Right lung (tissue), 5 donors: ENCODE data around the gene PRMT5. TPM values are rescaled to one million over a fixed set of nuclear protein-coding genes. Genes with fewer than 3 reads are reported as not detected.
A peak's percentile ranks its signal among the peaks of the same experiment; 100 is the strongest.

Experiments
- DNase-seq, 2 donors: peaks; one replicate each; pipeline ENCODE4 v3.0.0-alpha.2; 2013
- polyA plus RNA-seq, 5 donors: library from polyadenylated mRNA; unstranded; fragments of 120-200 nt; gene quantifications; one replicate each; pipeline versions ENCODE4 v1.2.1 to v1.2.3, GENCODE V29; 2013; ENCODE audit warnings: inconsistent platforms in 1 of 5, low replicate concordance in 1 of 5; ENCODE audit not compliant: insufficient read length in 5 of 5, insufficient read depth in 1 of 5

Gene PRMT5
- polyA plus RNA-seq, 5 donors = 115 to 129 (median 123) TPM

DNA sequence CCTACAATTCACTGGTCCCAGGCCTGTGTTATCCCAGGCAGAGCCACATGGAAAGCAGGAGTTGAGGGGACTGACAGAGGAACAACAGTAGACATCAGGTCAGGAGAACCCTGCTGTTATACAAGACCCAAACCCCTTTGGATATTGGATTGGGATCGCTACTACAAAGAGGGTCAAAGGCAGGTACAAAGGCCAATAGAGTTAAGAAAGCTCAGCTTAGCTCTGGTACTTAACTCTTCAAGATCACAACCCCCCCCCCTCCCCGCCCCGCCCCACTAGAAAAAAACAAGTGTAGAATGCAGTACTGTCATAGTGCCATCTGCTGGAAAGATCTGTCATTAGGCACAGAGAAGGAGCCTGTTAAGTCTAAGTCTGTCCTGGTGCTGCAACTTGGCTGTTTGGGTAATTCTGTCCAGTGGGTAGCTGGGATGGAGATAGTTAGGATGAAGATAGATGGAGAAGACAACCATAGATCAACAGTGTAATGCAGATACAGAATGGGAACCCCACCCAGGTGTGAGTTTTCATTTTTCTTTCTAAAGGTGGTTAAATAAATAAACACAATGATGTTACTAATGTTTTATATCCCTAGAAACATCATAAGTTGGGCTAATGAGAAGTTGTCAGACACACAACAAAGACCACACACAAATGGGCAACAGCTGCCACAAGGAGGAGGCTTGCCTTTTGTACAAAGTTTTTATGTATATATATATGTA lies 28.9 kb downstream of the PRMT5 start:
- peak in 1 of 2 donors; percentile 43 for DNase-seq

DNA sequence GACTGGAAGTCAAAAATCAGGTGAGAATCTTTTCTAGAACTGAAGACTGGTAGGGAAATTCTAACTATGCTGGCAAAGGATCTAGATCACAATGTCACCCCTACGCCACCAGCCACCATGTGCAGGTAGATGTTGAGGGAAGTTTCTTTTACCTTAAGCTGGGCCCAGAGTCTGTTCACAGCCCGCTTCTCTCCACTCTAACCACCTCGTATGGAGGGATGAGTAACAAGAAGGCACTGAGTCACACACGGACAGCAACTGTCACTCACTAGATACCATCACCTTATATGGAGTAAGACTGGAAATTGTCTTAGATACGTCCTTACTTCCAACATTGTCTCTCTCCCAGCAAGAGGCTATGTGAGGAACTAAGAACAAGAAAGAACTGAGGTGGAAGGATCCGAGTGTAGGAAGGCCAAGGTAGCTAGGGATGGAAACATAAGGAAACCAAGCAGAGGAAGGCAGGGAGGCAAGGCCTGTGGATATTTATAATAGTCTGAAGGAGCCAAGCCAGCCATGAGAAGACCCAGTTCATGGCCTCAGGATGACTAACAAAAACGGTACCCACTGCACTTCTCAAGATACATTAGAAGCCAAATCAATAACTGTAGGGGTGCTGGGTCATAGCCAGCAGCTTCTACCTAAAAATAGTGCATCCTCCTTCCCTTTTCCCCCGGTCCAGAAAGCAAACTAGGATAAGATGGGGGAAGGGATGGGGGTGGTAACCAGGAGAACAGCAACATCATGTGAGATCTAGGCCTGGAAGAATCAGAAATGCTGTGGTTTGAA lies 30.7 kb downstream of the PRMT5 start:
- DNase-seq = no peak

DNA sequence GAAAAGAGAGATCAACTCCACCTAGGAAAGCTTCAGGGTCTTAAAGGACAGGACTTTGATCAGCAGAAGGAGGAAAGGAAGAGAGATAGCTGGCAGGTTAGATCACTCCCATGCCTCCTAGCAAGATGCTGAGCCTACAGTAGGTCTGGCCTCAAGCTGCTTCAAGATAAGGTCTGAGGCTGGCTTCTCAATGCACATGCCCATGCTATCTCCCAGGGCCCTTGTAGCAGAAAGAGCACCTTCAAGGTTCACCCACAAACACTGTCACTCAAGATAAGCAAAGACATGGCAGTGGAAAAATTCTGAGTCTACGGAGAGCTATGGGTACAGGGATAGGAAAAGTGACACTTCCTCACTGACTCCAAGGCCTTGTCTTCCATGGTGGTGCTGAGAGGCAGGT lies 31.8 kb downstream of the PRMT5 start:
- no peak for DNase-seq

DNA sequence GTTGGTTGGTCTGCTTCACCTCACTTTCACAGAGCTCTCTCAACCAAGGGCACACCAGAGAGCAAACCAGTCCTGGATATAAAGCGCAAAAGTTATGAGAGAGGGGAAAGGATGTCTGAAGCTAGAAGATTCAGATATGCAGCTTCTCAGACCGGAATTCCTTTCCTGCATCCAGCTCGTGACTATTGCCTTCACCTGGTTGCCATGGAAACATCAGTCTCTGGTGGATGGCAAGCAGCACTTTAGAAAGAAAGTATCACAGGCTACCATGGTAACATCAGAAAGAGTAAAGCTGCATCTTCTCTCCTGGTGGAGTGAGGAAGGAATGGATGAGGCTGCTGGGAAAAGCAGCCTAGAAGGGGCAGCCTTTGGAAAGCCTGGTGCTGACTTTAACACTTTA lies 32.4 kb downstream of the PRMT5 start:
- no peak for DNase-seq

DNA sequence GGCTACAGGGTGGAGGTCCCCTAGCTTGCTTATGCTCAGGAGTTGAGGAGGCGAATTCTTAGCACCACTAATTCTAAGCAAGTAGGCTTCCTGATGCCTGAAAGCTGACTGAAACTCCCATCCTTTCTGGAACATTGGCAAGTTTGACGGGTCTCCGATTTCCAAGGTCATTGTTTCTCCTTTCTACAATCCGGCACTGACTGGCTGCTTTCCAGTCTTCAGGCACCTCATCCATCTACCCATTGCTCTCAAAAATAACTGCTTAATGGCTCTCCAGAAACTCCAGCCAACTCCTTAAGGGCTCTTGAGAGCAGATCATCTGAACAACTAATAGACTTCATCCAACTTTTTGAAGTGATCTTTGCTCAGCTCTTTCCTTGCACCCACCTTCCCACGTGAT lies 32.8 kb downstream of the PRMT5 start:
- no peak for DNase-seq

DNA sequence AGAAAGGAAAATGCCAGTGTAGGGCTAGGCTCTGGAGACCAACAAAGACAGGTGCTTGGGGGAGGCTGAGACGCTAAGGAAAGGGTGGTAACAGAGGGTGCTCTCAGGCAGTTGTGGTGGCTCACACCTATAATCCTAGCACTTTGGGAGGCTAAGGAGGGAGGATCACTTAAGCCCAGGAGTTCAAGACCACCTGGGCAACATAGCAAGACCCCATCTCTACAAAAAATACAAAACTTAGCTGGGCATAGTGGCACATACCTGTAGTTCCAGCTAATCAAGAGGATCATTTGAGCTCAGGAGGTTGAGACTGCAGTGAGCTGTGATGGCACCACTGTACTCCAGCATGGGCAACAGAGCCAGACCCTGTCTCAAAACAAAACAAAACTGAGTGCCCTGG lies 33.8 kb downstream of the PRMT5 start:
- DNase-seq = no peak

DNA sequence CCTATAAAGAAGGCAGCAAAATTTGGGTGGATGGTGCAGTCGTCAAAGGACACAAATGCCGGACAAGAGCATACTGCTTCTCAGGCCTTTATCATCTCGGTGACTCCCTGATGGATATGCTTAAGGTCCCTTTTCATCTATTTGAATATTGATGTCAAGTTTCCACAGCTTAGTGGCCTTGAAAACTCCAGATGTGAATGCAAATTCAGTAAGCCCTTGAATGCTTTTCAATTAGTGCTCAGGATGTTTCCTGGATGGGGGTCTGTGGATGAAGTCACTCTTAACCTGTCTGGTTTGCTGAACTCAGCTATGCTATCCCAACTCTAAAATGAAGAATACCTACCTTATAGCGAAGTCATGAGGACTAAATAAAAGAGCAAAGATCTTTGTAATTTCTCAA lies 35.5 kb downstream of the PRMT5 start:
- DNase-seq = no peak

DNA sequence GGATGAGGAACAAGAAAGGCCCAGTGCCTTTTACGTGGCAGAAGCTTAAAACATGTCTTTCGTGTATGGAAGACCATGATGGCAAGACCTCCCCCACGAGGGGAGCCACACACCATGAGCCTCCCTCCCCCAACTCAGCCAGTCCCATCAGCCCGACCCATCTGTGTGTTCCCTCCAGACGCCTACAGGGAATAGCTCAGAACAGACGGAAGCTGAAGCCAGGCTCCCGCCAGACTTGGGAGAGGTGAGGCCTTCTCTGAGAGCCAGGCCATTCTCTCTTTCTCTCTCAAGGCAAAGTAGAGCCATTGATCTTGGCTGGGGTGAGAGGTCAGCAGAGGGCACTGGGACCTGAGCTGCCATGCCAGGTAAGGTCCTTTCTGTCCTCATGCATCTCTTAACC lies 36.7 kb downstream of the PRMT5 start:
- DNase-seq = no peak

DNA sequence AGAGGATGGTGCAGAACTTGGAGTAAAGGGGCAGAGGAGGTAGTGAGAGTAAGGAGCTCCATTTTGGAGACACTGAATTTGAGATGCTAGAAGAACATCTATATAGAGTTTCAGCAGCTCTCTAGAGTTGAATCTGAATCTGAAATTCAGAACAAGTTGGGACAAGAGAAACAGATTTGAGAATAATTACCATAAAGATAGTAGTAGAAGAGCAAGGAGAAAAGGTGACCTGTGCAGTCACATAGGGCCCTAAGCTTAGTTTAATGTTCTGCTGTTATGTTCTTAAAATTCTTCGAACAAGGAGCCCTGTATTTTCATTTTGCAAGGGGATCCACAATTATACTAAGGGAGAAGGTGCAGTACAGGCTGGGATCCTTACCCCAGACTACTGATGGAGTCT lies 38.8 kb downstream of the PRMT5 start:
- no peak for DNase-seq

DNA sequence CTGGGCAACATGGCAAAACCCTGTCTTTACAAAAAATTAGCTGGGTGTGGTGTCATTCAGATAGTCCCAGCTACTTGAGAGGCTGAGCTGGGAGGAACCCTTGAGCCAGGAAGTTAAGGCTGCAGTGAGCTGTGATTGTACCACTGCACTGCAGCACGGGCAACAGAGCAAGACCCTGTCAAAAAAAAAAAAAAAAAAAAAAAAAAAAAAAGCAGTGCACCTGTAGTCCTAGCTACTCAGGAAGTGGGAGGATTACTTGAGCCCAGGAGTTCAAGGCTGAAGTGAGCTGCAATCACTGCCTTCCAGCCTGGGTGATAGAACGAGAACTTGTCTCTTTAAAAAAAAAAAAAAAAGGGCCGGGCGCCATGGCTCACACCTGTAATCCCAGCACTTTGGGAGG lies 40.5 kb downstream of the PRMT5 start:
- DNase-seq = no peak

DNA sequence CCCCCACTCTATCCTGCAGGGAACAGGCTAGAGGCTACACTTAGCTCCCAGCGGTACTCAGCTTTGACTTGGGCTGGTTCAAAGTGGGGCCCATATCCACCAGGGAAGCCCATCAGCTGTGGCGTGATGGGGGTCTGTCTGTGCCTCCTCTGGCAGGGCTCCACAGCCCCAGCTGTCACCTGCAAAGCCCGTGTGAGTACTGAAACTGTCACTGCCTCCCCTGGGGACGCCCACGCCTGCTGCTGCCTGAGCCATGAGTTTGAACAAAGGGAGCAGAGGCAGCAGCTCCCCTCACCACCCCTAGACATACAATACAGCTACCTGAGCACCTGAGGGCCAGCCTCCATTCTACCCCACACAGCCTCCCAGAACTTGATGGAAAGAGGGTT lies 41.2 kb downstream of the PRMT5 start:
- no peak for DNase-seq

DNA sequence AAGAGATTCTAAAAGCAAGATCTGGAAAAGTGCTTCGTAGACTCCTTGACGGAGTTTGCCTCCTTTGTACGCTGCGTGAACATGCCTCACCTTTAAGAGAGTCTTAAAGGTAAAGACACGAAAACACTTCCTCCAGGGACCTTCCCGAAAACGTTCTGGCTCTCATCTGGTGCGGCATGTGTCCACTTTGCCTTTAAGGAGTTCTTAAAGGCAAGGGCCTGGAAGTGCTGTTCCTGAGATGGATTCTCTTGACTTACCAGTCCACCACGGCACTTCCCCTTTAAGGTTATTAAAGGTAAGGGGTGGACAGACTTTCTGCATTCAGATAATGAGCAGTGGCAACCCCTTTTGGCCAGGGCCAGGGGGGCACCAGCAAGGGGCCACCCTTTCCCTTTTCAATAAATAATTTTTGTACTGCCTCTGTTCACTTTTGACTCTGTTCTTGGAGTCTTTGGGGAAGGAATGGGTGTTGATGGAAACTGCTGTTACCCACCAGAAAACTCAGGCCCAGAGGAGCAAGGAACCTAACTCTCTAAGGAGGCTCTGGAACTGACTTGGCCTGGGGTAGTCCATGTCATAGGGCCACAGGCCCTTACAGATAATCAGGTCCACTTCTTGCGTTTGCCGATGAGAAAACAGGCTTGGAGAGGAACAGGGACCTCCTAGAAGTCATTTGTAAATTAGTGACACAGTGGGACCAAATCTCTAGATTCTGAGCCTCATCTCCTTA lies 41.8 kb downstream of the PRMT5 start:
- peak; percentile 61 to 70 for DNase-seq

DNA sequence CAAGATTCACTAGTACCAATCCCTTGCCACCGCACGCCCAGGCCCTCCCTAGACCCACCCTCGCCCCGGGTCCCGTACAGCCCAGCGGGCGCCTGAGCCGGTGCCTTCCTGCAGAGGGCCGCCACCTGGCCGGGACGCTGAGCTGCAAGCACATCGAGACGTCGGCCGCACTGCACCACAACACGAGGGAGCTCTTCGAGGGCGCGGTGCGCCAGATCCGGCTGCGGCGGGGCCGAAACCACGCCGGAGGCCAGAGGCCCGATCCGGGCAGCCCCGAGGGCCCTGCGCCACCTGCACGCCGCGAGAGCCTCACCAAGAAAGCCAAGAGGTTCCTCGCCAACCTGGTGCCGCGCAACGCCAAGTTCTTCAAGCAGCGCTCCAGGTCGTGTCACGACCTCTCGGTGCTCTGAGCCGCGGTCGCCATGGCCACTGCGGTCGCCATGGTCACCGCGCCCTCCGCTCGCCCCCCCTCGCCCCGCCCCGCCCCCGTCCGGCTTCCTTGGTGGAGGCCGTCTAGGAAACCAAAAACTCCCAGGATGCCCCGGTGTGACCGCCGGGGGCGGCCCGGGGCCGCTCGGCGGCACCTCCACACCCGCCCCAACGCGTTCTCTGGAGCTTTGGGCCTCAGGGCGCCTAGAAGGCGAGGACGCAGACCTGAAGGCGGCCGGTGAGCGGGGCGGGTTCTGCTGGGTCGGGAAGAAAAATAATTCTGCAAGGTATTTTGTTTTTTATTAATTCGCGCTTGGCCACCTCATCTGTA lies 42.5 kb downstream of the PRMT5 start:
- DNase-seq = peak; percentile 48 to 68

DNA sequence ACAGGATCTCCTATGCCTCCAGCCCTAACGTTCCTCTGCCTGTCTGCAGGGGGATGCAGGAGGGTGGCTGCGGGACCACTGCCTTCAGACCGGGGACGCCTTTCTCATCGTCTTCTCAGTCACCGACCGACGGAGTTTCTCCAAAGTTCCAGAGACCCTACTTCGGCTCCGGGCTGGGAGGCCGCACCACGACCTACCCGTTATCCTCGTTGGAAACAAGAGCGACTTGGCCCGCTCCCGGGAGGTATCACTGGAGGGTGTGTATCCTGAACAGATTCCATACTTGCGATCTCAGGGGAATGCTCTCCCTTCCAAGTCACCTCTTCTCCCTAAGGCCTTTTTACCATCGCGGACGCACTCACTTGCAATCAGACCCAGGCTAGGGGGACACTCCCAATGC lies 43.2 kb downstream of the PRMT5 start:
- no peak for DNase-seq

DNA sequence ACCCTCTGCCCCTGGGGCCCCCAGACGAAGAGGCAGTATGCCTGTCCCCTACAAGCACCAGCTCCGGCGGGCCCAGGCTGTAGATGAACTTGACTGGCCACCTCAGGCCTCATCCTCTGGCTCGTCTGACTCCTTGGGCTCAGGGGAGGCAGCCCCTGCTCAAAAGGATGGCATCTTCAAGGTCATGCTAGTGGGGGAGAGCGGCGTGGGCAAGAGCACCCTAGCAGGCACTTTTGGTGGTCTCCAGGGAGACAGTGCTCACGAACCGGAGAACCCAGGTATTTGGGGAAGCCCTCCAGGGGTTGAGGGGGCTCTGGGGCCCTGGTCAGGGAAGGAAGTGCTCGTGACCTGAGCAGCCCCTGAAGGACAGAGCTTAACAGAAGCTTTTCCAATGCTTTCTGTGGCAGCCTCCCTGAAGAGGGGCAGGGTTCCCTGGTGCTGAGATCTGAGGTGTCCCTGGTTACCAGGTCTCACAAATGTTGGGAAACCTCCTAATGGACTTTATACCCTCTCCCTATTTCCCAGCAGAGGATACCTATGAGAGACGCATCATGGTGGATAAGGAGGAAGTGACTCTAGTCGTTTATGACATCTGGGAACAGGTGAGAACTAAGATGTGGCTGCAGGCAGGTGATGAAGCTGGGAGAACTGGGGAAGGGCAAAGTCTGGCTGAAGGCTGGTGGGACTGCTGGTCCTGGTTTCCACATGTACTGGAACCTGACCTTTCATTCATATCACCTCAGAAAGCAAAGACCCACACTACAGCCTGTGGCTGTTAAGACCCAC lies 44.2 kb downstream of the PRMT5 start:
- DNase-seq = no peak

DNA sequence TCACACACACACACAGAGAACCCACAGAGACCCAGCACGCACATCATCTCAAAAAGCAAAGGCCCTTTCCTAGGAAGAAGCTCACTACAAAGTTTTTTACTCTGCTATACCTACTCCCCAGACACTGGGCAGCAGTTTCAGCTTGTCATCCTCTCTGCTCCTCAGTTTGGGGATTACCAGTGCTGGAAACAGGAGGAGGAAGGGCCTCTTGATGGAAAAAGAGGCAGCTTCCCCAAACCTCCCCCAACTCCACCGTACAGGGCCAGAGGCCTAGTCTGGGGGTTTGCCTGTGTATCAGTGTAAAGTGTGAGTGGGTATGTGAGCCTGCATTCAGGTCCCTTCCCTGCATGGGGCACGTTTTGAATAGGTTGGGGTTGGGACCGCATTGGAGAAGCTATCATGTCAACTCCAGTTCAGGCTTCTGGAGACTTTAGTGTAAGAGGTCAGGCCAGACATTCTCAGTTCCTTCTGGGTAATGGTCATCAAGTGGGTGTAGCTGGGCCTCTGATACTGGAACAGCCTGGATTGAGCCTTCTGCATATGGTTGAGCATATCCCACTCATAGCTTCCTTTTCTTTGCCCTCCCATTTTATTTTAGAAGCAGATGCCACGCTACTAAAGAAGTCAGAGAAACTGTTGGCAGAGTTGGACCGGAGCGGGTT lies 45.0 kb downstream of the PRMT5 start:
- DNase-seq = no peak

DNA sequence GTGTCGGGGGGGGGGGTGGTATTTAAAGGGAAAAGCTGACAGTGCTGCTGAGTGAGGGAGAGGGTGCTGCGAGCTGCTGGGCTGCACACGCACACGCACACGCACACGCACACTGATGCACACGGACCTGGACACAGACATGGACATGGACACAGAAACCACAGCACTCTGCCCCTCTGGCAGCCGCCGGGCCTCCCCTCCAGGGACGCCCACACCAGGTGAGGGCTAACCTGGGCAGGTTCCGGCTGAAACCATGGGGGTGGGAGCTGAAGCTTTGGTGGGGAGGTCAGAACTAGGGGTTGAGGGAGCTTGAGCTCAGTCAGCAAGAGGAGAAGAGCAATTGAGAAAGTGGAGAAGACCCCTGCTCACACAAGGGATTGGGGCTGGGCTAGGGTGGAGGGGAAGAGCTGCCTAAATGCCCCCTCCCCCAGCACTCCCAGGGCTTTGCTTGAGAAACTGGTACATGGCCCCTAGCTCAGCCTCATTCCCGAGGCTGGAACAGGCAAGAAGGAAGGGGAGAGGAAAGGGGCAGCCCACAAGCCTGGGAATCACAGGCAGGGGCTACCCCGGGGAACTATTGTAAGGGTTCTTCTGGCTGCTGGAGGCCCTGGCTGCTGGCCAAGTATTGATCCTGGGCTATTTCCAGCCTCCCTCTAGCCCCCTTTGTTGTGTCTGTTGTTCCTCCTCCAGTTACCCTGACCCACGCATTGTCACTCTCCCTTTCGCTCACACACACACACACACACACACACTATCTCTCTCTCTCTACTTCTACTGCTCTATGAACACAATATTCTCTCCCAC lies 45.8 kb downstream of the PRMT5 start, which contains the start of gene REM2:
Gene REM2, plus strand, starts transcription at position 50 of the 804 bp plus-strand sequence. Its CDS starts 66 bp downstream, at position 116.
- DNase-seq = no peak

DNA sequence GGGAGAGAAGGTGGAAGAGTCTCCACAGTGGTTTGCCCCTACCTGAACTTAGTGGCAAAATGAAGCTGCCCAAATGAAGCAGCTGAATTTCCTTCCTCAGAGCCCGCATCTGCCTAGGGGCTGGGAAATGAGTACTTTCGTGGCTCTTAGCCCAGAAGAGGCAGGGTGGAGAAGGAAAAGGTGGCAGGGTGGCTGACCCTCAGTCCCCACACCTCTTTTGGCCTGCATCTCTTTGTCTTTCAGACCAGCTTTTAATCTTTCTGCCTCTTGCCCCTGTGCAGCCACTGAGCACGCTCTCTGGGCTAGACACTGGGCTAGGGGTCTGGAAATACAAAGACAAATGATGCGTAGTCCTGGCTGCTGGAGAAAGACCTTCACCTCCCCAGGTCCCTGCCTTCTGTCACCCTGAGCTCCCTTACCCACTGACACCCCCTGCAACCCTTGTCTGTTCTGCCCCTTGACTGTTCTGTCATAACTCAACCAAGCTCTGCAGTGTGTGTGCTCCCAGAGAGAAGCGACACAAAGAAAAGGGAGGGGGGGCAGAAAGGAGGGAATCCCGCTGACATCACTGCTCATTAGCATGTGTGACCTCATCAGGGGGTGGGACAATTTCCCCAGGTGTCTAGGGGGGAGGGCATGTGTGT lies 46.5 kb downstream of the PRMT5 start:
- no peak for DNase-seq

DNA sequence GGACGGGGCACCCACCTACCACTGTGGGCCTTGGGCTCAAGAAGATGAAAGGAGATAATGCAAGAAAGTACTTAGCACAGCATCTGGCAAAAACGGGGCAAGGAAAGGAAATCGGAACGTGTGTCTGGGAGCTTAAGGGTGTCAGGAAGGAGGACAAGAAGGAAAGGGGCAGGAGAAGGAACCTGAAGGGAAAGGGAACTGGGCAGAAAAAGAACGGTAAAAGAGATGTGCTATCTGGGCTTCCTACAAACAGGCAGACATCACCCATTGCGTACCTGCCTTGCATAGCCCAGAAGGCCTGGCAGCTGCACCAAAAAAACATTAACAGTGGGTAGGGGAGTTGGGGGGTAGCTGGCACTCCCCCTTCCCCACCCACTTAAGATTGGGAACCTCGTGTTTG lies 47.1 kb downstream of the PRMT5 start:
- DNase-seq = no peak
